ENCODE results near the gene HHLA2.

The HHLA2 gene

GRCh38 chr3:108393128-108393900, 97.0 kb downstream of the HHLA2 start:
- no peak for DNase-seq (ENCODE audit: low read depth, low spot score)

GRCh38 chr3:108394016-108394415, 97.7 kb downstream of the HHLA2 start:
- no peak for DNase-seq (ENCODE audit: low read depth, low spot score)

- DNase-seq (ENCODE audit: low read depth, low spot score) = no peak
Measured at GRCh38 chr3:108394563-108394962, 98.2 kb downstream of the HHLA2 start.

- DNase-seq (ENCODE audit: low read depth, low spot score) = no peak
Measured at GRCh38 chr3:108396336-108396735, 100.0 kb downstream of the HHLA2 start.

- no peak for DNase-seq (ENCODE audit: low read depth, low spot score)
Measured at GRCh38 chr3:108398510-108398909, 102.2 kb downstream of the HHLA2 start.

GRCh38 chr3:108401836-108402235, 105.5 kb downstream of the HHLA2 start:
- DNase-seq (ENCODE audit: low read depth, low spot score) = no peak

- DNase-seq (ENCODE audit: low read depth, low spot score) = no peak
Measured at GRCh38 chr3:108403198-108403597, 106.8 kb downstream of the HHLA2 start.

- DNase-seq (ENCODE audit: low read depth, low spot score) = no peak
Measured at GRCh38 chr3:108403686-108404345, 107.5 kb downstream of the HHLA2 start.

GRCh38 chr3:108404368-108404767, 108.0 kb downstream of the HHLA2 start:
- DNase-seq (ENCODE audit: low read depth, low spot score) = no peak

- no peak for DNase-seq (ENCODE audit: low read depth, low spot score)
Measured at GRCh38 chr3:108406063-108406660, 109.8 kb downstream of the HHLA2 start.

GRCh38 chr3:108406661-108407206, 110.4 kb downstream of the HHLA2 start:
- peak; percentile 62 for DNase-seq (ENCODE audit: low read depth, low spot score)

- no peak for DNase-seq (ENCODE audit: low read depth, low spot score)
Measured at GRCh38 chr3:108407886-108408285, 111.5 kb downstream of the HHLA2 start.

- no peak for DNase-seq (ENCODE audit: low read depth, low spot score)
Measured at GRCh38 chr3:108408883-108409799, 112.8 kb downstream of the HHLA2 start.

GRCh38 chr3:108409800-108410178, 113.4 kb downstream of the HHLA2 start:
- no peak for DNase-seq (ENCODE audit: low read depth, low spot score)

- DNase-seq (ENCODE audit: low read depth, low spot score) = no peak
Measured at GRCh38 chr3:108410531-108410984, 114.2 kb downstream of the HHLA2 start.

GRCh38 chr3:108412121-108412750, 115.9 kb downstream of the HHLA2 start:
- no peak for DNase-seq (ENCODE audit: low read depth, low spot score)

GRCh38 chr3:108414007-108414406, 117.7 kb downstream of the HHLA2 start:
- no peak for DNase-seq (ENCODE audit: low read depth, low spot score)

GRCh38 chr3:108415661-108416060, 119.3 kb downstream of the HHLA2 start:
- DNase-seq (ENCODE audit: low read depth, low spot score) = no peak

- DNase-seq (ENCODE audit: low read depth, low spot score) = no peak
Measured at GRCh38 chr3:108416111-108416869, 119.9 kb downstream of the HHLA2 start.

- DNase-seq (ENCODE audit: low read depth, low spot score) = peak; percentile 69
Measured at GRCh38 chr3:108420926-108421325, 124.6 kb downstream of the HHLA2 start.
